ENCODE measurements around the gene BRF1.

GRCh38 chr14:105213361-105213760 is 87.4 kb downstream of the BRF1 start:
- TF ChIP-seq CTCF (conservative IDR thresholded peaks at IDR 0.05; ENCODE audit: low read depth, low read length) (no peak), EZH2 (IDR thresholded peaks at IDR 0.05; ENCODE audit: borderline replicate concordance, low read depth, low read length, poor library complexity, severe bottlenecking) (no peak)

Data from A673 (cell line).